ENCODE data around the gene HTATSF1.

HTATSF1 gene

DNA sequence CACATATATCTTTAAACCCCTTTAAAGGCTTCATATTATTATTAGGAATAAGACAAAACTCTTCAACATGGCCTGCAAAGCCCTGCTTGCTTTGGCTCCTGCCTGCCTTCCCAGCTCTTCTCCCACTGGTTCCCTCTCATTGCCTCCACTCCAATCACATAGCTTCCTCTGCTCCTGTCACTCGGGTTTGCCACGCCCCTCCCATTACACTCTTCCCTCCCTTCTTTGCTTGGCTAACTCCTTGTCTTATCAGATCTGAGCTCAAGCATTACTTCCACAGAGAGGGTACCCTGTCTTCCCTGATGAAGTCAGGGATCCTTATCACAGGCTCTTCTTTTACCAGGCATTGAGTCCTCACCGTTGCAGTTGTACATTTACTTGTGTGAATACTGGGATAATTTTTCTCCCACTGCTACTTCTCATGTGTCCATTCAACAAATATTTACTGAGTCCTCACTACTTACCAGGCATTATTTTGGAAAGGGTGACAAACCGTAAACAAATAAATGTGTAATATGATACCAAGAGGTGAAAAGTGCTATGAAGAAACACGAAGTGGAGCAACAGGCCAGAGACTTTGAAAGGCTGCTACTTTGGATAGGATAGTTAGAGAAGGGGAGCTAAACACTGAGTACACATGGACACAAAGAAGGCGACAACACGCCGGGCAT is 31.4 kb downstream of the HTATSF1 start:
- Histone ChIP-seq H3K4me3 (ENCODE audit: low read depth in 1 of 2, low read length in 1 of 2) (no peak overlapping the region), H3K27ac (no peak overlapping the region), H3K4me1 (ENCODE audit: control insufficient read depth in 1 of 2, insufficient read depth in 1 of 2, low read depth in 1 of 2, low read length in 1 of 2) (no peaks in the 10 kb centered on the region), H3K27me3 (no peaks in the 10 kb centered on the region), H3K9me3 (no peaks in the 10 kb centered on the region), H3K36me3 (no peaks in the 10 kb centered on the region)
- TF ChIP-seq, protein P1, sequence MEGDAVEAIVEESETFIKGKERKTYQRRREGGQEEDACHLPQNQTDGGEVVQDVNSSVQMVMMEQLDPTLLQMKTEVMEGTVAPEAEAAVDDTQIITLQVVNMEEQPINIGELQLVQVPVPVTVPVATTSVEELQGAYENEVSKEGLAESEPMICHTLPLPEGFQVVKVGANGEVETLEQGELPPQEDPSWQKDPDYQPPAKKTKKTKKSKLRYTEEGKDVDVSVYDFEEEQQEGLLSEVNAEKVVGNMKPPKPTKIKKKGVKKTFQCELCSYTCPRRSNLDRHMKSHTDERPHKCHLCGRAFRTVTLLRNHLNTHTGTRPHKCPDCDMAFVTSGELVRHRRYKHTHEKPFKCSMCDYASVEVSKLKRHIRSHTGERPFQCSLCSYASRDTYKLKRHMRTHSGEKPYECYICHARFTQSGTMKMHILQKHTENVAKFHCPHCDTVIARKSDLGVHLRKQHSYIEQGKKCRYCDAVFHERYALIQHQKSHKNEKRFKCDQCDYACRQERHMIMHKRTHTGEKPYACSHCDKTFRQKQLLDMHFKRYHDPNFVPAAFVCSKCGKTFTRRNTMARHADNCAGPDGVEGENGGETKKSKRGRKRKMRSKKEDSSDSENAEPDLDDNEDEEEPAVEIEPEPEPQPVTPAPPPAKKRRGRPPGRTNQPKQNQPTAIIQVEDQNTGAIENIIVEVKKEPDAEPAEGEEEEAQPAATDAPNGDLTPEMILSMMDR (IDR thresholded peaks at IDR 0.05): no peak

DNA sequence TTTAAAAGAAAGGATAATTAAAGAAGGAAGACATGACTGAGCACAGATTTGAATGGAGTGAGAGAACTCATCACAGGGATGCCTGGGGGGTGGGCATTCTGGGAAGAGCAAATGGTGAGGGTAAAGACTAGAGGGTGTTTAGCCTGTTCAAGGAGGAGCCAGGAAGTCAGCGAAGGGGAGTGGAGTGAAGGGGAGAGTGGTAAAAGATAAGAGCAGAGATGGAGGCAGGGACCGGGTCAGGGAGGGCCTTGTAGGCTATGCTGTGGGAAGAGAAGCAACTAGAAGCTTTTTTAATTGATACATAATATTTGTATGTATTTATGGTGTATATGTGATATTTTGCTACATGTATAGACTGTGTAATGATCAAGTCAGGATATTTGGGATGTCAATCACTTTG is 32.4 kb downstream of the HTATSF1 start:
- H3K36me3 ChIP-seq: no peaks in the 10 kb centered on the region
- no peaks in the 10 kb centered on the region for H3K4me1 ChIP-seq (ENCODE audit: control insufficient read depth in 1 of 2, insufficient read depth in 1 of 2, low read depth in 1 of 2, low read length in 1 of 2)
- H3K9me3 ChIP-seq: no peaks in the 10 kb centered on the region
- no peak overlapping the region for H3K4me3 ChIP-seq (ENCODE audit: low read depth in 1 of 2, low read length in 1 of 2)
- no peaks in the 10 kb centered on the region for H3K27me3 ChIP-seq
- no peak overlapping the region for H3K27ac ChIP-seq
- TF ChIP-seq, protein P1 (IDR thresholded peaks at IDR 0.05): no peak

DNA sequence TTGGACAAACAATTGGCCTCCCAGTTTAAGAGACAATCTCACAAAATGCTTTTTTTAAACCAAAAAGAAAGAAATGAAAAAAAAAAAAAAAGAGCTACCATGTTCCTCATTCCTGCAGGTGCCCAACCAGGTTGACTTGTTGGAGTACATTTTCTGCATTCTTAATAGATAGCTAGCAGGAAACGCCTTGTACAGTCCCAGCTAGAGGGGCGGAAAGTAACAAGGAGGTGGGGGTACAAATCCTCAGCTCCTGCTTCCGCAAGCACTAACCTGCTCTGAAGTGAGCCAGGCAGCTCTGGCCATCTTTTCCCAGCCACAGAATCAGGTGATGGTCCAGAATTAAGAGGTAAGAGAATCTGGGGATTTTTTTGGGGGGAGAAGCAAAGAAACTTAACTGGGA is 34.6 kb downstream of the HTATSF1 start, which contains the start of gene VGLL1:
TSS of gene VGLL1 (plus strand) at position 265 of the 400 bp plus-strand sequence. CDS start 3,806 bp downstream, outside the sequence.
- no peaks in the 10 kb centered on the region for H3K27me3 ChIP-seq
- H3K9me3 ChIP-seq: no peaks in the 10 kb centered on the region
- H3K36me3 ChIP-seq: no peaks in the 10 kb centered on the region
- no peak within 1 kb of the TSS for H3K27ac ChIP-seq
- no peaks in the 10 kb centered on the region for H3K4me1 ChIP-seq (ENCODE audit: control insufficient read depth in 1 of 2, insufficient read depth in 1 of 2, low read depth in 1 of 2, low read length in 1 of 2)
- TF ChIP-seq, protein P1 (IDR thresholded peaks at IDR 0.05): no peak
- no peak within 1 kb of the TSS for H3K4me3 ChIP-seq (ENCODE audit: low read depth in 1 of 2, low read length in 1 of 2)

DNA sequence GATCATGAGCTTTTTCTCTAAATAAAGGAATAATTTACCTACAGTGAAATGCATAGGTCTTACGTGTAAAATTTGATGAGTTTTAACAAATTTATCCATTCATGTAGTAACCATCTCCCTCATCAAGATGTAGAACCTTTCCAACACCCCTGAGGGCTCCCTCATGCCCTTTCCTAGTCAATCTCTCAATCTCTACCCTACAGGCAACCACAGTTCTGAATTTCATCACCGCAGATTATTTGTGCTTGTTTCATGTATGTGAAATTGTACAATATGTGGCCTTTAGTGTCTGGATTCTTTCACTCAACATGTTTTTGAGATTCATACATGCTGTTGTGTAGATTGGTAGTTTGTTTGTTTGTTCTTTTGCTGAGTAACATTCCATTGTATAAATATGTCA is 36.7 kb downstream of the HTATSF1 start:
- no peaks in the 10 kb centered on the region for H3K4me1 ChIP-seq (ENCODE audit: control insufficient read depth in 1 of 2, insufficient read depth in 1 of 2, low read depth in 1 of 2, low read length in 1 of 2)
- no peak overlapping the region for H3K4me3 ChIP-seq (ENCODE audit: low read depth in 1 of 2, low read length in 1 of 2)
- no peaks in the 10 kb centered on the region for H3K36me3 ChIP-seq
- H3K9me3 ChIP-seq: no peaks in the 10 kb centered on the region
- TF ChIP-seq, protein P1 (IDR thresholded peaks at IDR 0.05): no peak
- no peaks in the 10 kb centered on the region for H3K27me3 ChIP-seq
- no peak overlapping the region for H3K27ac ChIP-seq

DNA sequence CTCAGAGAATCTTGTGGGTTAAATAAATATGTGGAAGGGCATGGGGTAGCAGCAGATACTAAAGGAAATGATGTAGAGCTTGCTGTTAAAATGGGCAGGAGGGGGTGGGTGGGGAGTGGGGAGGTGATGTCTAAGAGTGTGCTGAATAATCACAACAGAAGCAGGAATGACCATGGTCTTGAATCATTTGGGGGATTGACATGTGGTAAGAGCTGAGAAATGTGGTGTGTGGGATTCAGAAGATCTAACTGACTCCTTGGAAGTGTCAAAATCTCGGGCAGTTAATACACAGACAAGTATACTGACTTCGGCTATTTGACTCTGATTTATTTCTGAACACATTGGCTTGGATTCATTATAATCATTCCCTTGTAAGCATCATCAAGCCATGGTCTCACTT is 41.4 kb downstream of the HTATSF1 start:
- H3K36me3 ChIP-seq: no peaks in the 10 kb centered on the region
- TF ChIP-seq, protein P1 (IDR thresholded peaks at IDR 0.05): no peak
- H3K4me1 ChIP-seq (ENCODE audit: control insufficient read depth in 1 of 2, insufficient read depth in 1 of 2, low read depth in 1 of 2, low read length in 1 of 2): no peaks in the 10 kb centered on the region

More for the DNA sequence above, 41.4 kb downstream of the HTATSF1 start:
- no peaks in the 10 kb centered on the region for H3K9me3 ChIP-seq
- no peak overlapping the region for H3K4me3 ChIP-seq (ENCODE audit: low read depth in 1 of 2, low read length in 1 of 2)
- no peaks in the 10 kb centered on the region for H3K27me3 ChIP-seq
- H3K27ac ChIP-seq: no peak overlapping the region
